Superior temporal gyrus (tissue), 1 donor: Measurements from ENCODE around the gene INPP5D.
"Not testable (repeated sequence)": the region's sequence is repeated elsewhere in the genome, so short reads cannot be mapped to it uniquely, and the experiment has no call there.

ENCODE experiments used
- DNase-seq: peaks from one replicate; pipeline ENCODE4 v3.0.0-alpha.2; 2016; ENCODE audit errors: extremely low spot score

INPP5D gene

GRCh38 chr2:233032551-233033320 lies 27.4 kb upstream of the INPP5D start, which contains the start of gene NEU2:
TSS of gene NEU2 (plus strand) at chr2:233032672. CDS start at chr2:233032672, 0 bp downstream.
- no peak for DNase-seq

GRCh38 chr2:233033672-233034071 lies 26.5 kb upstream of the INPP5D start:
- DNase-seq: no peak

GRCh38 chr2:233034091-233034882 lies 25.9 kb upstream of the INPP5D start:
- no peak for DNase-seq

- no peak for DNase-seq
Observed at GRCh38 chr2:233035426-233036161, 24.5 kb upstream of the INPP5D start.

GRCh38 chr2:233036162-233036838 lies 23.8 kb upstream of the INPP5D start:
- DNase-seq: no peak

- DNase-seq: no peak
Observed at GRCh38 chr2:233037078-233037477, 23.1 kb upstream of the INPP5D start.

- peak; percentile 72 for DNase-seq
Observed at GRCh38 chr2:233039212-233039845, 20.8 kb upstream of the INPP5D start.

- no peak for DNase-seq
Observed at GRCh38 chr2:233039846-233040530, 20.2 kb upstream of the INPP5D start.

GRCh38 chr2:233040571-233040970 lies 19.6 kb upstream of the INPP5D start:
- DNase-seq: no peak

- DNase-seq: no peak
Observed at GRCh38 chr2:233041722-233042323, 18.3 kb upstream of the INPP5D start.

GRCh38 chr2:233042549-233042948 lies 17.6 kb upstream of the INPP5D start:
- DNase-seq: no peak

- DNase-seq: peak; percentile 65
Observed at GRCh38 chr2:233044974-233045605, 15.1 kb upstream of the INPP5D start.

GRCh38 chr2:233047206-233047605 lies 12.9 kb upstream of the INPP5D start:
- no peak for DNase-seq

GRCh38 chr2:233047667-233048066 lies 12.5 kb upstream of the INPP5D start:
- DNase-seq: peak; percentile 69

- no peak for DNase-seq
Observed at GRCh38 chr2:233048569-233049193, 11.5 kb upstream of the INPP5D start.

- no peak for DNase-seq
Observed at GRCh38 chr2:233049194-233049761, 10.9 kb upstream of the INPP5D start.

GRCh38 chr2:233051241-233052149 lies 8.6 kb upstream of the INPP5D start:
- no peak for DNase-seq

- DNase-seq: not testable (repeated sequence)
Observed at GRCh38 chr2:233052517-233052916, 7.6 kb upstream of the INPP5D start.
